Subcutaneous adipose tissue (tissue), 4 donors: ENCODE data around the gene SIRPA. TPM values are rescaled to one million over a fixed set of nuclear protein-coding genes. Genes with fewer than 3 reads are reported as not detected.

Experiments used
- total RNA-seq, 4 donors: library from RNA; depleted of rRNA; stranded (reverse); fragments of >200 nt; gene quantifications; one replicate each; pipeline ENCODE4 v1.1.0, GENCODE V29; 2016
- TF ChIP-seq, protein P1 (sequence below): fragments of 450-650 bp; IDR thresholded peaks from one replicate; pipeline ENCODE4 v1.5.1; 2016; ENCODE audit warnings: low read depth, mild to moderate bottlenecking, control low read depth, antibody characterized with exemption, moderate library complexity

SIRPA gene
- total RNA-seq, 4 donors from 2014 or later, result 35.0 to 101 (median 53.1) TPM

DNA sequence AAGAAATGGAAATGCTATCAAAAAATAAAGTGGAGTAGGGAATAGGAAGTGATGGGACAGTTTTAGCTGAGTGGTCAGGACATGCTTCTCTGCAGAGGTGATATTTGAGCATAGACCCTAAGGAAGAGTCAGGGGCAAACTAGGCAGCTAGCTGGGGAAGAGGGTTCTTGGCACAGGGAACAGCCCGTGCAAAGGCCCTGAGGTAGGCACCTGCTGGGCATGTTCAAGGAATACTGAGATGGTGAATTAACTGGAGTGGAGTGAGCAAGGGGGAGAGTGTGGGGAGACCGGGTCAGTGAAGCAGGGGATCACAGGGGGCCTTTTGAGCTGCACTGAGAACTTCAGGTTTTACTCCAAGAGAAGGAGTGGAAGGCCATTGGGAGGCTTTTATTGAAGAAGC, 7.5 kb upstream of the SIRPA start:
- TF ChIP-seq, protein P1, sequence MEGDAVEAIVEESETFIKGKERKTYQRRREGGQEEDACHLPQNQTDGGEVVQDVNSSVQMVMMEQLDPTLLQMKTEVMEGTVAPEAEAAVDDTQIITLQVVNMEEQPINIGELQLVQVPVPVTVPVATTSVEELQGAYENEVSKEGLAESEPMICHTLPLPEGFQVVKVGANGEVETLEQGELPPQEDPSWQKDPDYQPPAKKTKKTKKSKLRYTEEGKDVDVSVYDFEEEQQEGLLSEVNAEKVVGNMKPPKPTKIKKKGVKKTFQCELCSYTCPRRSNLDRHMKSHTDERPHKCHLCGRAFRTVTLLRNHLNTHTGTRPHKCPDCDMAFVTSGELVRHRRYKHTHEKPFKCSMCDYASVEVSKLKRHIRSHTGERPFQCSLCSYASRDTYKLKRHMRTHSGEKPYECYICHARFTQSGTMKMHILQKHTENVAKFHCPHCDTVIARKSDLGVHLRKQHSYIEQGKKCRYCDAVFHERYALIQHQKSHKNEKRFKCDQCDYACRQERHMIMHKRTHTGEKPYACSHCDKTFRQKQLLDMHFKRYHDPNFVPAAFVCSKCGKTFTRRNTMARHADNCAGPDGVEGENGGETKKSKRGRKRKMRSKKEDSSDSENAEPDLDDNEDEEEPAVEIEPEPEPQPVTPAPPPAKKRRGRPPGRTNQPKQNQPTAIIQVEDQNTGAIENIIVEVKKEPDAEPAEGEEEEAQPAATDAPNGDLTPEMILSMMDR, result no peak

- TF ChIP-seq, protein P1, result no peak
These were observed 6.3 kb upstream of the SIRPA start for GRCh38 chr20:1888796-1889463.

DNA sequence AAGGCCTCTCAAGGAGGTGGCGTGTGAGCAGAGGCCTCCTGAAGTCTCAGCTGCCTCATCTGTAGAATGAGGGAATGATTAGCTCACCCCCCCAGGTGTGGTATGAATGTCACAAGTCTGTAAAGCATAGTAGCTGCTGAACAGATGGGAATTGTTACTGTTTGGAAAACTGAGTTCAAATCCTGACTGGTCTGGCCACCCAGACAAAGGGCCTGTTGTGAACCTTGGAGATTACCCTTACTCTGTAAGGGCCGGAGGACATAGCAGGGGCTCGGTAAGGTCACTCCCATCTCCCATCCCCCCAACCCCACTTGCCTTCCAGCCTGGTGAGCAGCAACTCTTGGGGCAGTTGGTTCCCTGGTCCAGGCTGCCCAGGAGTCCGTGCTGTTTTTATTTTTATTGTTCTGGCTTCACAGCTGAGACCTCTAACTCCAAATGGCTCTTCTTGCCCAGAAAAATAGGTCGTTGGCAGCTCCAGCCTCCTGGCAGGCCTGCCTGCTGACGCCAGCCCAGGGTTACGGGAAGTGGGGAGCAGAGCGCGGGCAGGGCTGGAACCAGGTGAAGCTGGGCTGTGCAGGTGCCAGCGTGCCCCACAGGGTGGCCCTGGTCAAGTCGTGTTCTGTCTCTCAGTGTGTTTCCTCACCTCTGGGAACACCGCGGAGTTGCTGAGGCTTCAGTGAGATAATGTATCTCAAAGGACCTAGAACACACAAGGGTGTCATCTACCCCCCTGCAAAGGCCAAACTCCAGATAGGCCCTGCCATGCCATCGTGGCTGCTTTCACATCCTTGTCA, 4.5 kb upstream of the SIRPA start:
- TF ChIP-seq, protein P1, result no peak

- TF ChIP-seq, protein P1, result no peak
These were observed 3.7 kb upstream of the SIRPA start for GRCh38 chr20:1891263-1892118.

GRCh38 chr20:1892119-1892385, 3.2 kb upstream of the SIRPA start:
- TF ChIP-seq, protein P1, result no peak

DNA sequence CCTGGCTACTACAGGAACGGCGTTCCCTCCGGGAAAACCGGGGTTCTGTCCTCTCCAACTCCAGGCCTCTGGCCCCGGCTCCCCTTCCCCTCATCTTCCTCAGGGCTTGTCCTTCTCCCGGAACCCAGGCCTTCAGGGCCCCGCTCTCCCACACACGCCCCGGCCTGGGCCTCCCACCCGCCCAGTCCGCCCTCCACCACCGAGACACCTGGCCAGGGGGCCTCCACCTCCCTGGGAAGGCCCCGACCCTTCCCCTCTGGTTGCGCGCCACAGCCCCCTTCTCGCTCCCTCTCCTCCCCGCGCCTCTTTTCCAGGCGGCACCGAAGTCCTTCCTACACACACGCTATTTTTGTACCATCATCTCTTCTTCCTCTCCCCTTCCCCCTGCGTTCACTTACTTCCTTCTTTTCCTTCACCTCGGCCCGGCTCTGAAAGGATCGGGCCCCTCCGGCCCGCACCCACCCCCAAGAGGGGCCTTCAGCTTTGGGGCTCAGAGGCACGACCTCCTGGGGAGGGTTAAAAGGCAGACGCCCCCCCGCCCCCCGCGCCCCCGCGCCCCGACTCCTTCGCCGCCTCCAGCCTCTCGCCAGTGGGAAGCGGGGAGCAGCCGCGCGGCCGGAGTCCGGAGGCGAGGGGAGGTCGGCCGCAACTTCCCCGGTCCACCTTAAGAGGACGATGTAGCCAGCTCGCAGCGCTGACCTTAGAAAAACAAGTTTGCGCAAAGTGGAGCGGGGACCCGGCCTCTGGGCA, 1.3 kb upstream of the SIRPA start:
- TF ChIP-seq, protein P1, result no peak
